ENCODE measurements around the gene CFAP251.

- TF ChIP-seq CTCF (IDR thresholded peaks at IDR 0.05; ENCODE audit: insufficient read depth, low read depth, low read length) (no peak), EZH2 (IDR thresholded peaks at IDR 0.05; ENCODE audit: insufficient read depth, low read length) (no peak)
These were observed 14.6 kb downstream of the CFAP251 start for GRCh38 chr12:121932914-121933521.

Measured in astrocyte (in vitro differentiated cells and primary cell).